IMR-90 (cell line): Measurements from ENCODE around the gene CHRM4. TPM values are rescaled to one million over a fixed set of nuclear protein-coding genes. Genes with fewer than 3 reads are reported as not detected.
A peak's percentile ranks its signal among the peaks of the same experiment; 100 is the strongest.

Experiments used
- ATAC-seq: fragments of 200-7000 bp; cut with Tn5 transposase; 2 replicates; pipeline ENCODE4 v1.9.1; 2020; ENCODE audit warnings: low read depth, mild to moderate bottlenecking, moderate library complexity
- BruUV-seq: library from RNA; stranded (reverse); fragments of 400-500 nt; replicated peaks from 2 replicates; lab custom pipeline; 2021; lab: Mats Ljungman, UMichigan
- CTCF ChIA-PET: fragments of 300-600 bp; formaldehyde crosslinking; extraction: SDS; loops from one replicate; lab custom pipeline; 2021; ENCODE audit warnings: antibody characterized with exemption; lab: Yijun Ruan, JAX
- POLR2A ChIA-PET: fragments of 300-600 bp; sonication (Branson Sonifier 250); formaldehyde crosslinking; loops from one replicate; lab custom pipeline; 2022; ENCODE audit warnings: antibody characterized with exemption; ENCODE audit not compliant: unreplicated experiment; lab: Charles Lee
- DNase-seq: peaks from one replicate; pipeline ENCODE4 v3.0.0; 2013
- H2AFZ ChIP-seq: replicated peaks from 2 replicates; pipeline ENCODE3; 2013; ENCODE audit warnings: low read length, mild to moderate bottlenecking; ENCODE audit not compliant: poor library complexity
- H2AK5ac ChIP-seq: 2 replicates; pipeline ENCODE4 v1.6.1; 2013; ENCODE audit warnings: low read depth, low read length, inconsistent platforms
- H2AK9ac ChIP-seq: replicated peaks from 2 replicates; pipeline ENCODE3; 2013; ENCODE audit warnings: mild to moderate bottlenecking, low read depth, low read length, moderate library complexity; ENCODE audit not compliant: poor library complexity
- H2BK120ac ChIP-seq: 2 replicates; pipeline ENCODE4 v1.6.1; 2013; ENCODE audit warnings: low read depth, low read length, inconsistent platforms
- H2BK15ac ChIP-seq: 3 replicates; pipeline ENCODE4 v1.6.1; 2013; ENCODE audit warnings: low read depth, low read length, inconsistent platforms
- H2BK20ac ChIP-seq: 2 replicates; pipeline ENCODE4 v1.6.1; 2013; ENCODE audit warnings: low read depth, mild to moderate bottlenecking, inconsistent platforms, low read length, moderate library complexity
- H2BK5ac ChIP-seq: 2 replicates; pipeline ENCODE4 v1.6.1; 2013; ENCODE audit warnings: mild to moderate bottlenecking, low read depth, low read length, inconsistent platforms; ENCODE audit not compliant: poor library complexity, severe bottlenecking
- H3K14ac ChIP-seq: replicated peaks from 2 replicates; pipeline ENCODE4 v1.6.1; 2013; ENCODE audit warnings: low read depth, low read length, inconsistent platforms
- H3K18ac ChIP-seq: 2 replicates; pipeline ENCODE4 v1.6.1; 2013; ENCODE audit warnings: low read depth, low read length, control low read depth
- H3K23ac ChIP-seq: 2 replicates; pipeline ENCODE4 v1.6.1; 2013; ENCODE audit warnings: low read depth, low read length, inconsistent platforms
- H3K27ac ChIP-seq: 2 replicates; pipeline ENCODE4 v1.5.1; 2013; ENCODE audit warnings: mild to moderate bottlenecking, control low read depth, low read length; ENCODE audit not compliant: insufficient read depth
- H3K27me3 ChIP-seq: 2 replicates; pipeline ENCODE4 v1.6.1; 2013; ENCODE audit warnings: low read length; ENCODE audit not compliant: control insufficient read depth, insufficient read depth
- H3K36me3 ChIP-seq: 2 replicates; pipeline ENCODE4 v1.6.1; 2013; ENCODE audit warnings: low read length, mixed read lengths; ENCODE audit not compliant: control insufficient read depth, insufficient read depth
- H3K4ac ChIP-seq: 2 replicates; pipeline ENCODE4 v1.6.1; 2013; ENCODE audit warnings: low read depth, low read length, inconsistent platforms
- H3K4me1 ChIP-seq: 2 replicates; pipeline ENCODE4 v1.6.1; 2013; ENCODE audit warnings: low read length, mixed read lengths; ENCODE audit not compliant: control insufficient read depth, insufficient read depth
- H3K4me2 ChIP-seq: 2 replicates; pipeline ENCODE4 v1.6.1; 2013; ENCODE audit warnings: low read depth, mild to moderate bottlenecking, control low read depth, low read length, moderate library complexity
- H3K4me3 ChIP-seq: 2 replicates; pipeline ENCODE4 v1.5.1; 2013; ENCODE audit warnings: low read depth, mild to moderate bottlenecking, control low read depth, low read length, moderate library complexity; ENCODE audit not compliant: insufficient read depth
- H3K56ac ChIP-seq: 2 replicates; pipeline ENCODE4 v1.6.1; 2013; ENCODE audit warnings: low read length, inconsistent platforms; ENCODE audit not compliant: insufficient read depth; ENCODE audit errors: extremely low read depth
- H3K79me1 ChIP-seq, 2 experiments: 2 replicates each; pipeline ENCODE4 v1.6.1; 2013; ENCODE audit warnings: low read length in 2 of 2, inconsistent platforms in 1 of 2, low read depth in 1 of 2
- H3K9ac ChIP-seq: 2 replicates; pipeline ENCODE4 v1.6.1; 2013; ENCODE audit warnings: low read depth, low read length, control low read depth
- H3K9me1 ChIP-seq: 2 replicates; pipeline ENCODE4 v1.6.1; 2013; ENCODE audit warnings: low read length, inconsistent platforms; ENCODE audit not compliant: insufficient read depth
- H3K9me3 ChIP-seq: 2 replicates; pipeline ENCODE4 v1.6.1; 2013; ENCODE audit warnings: low read length; ENCODE audit not compliant: control insufficient read depth, insufficient read depth
- H4K20me1 ChIP-seq: 2 replicates; pipeline ENCODE4 v1.6.1; 2013; ENCODE audit warnings: low read length, inconsistent platforms; ENCODE audit not compliant: insufficient read depth
- H4K5ac ChIP-seq: 2 replicates; pipeline ENCODE4 v1.6.1; 2013; ENCODE audit warnings: mild to moderate bottlenecking, low read depth, low read length, control low read depth
- H4K8ac ChIP-seq, 2 experiments: 2 replicates each; pipeline ENCODE4 v1.6.1; 2013; ENCODE audit warnings: low read depth in 2 of 2, low read length in 2 of 2, control low read depth in 1 of 2, inconsistent platforms in 1 of 2
- H4K91ac ChIP-seq: 2 replicates; pipeline ENCODE4 v1.6.1; 2013; ENCODE audit warnings: low read depth, low read length, inconsistent platforms; ENCODE audit not compliant: insufficient read depth
- BHLHE40 ChIP-seq: fragments of 150-350 bp; IDR thresholded peaks from 2 replicates; pipeline ENCODE4 v1.6.1; 2016; ENCODE audit warnings: mild to moderate bottlenecking, low read depth, low read length
- CHD1 ChIP-seq: IDR thresholded peaks from 2 replicates; pipeline ENCODE4 v1.6.1; 2012; ENCODE audit warnings: low read depth, low read length, improper control_type of control experiment
- CTCF ChIP-seq: conservative IDR thresholded peaks from 2 replicates; pipeline ENCODE4 v1.5.1; 2012; ENCODE audit warnings: mild to moderate bottlenecking, low read depth, low read length, improper control_type of control experiment
- ELK1 ChIP-seq: fragments of 150-350 bp; IDR thresholded peaks from 2 replicates; pipeline ENCODE4 v1.6.1; 2016; ENCODE audit warnings: low read depth, mild to moderate bottlenecking, low read length, moderate library complexity, borderline replicate concordance
- FOS ChIP-seq: fragments of 150-350 bp; IDR thresholded peaks from 2 replicates; pipeline ENCODE4 v1.6.1; 2016; ENCODE audit warnings: low read depth, low read length
- MAZ ChIP-seq: IDR thresholded peaks from 2 replicates; pipeline ENCODE4 v1.6.1; 2012; ENCODE audit warnings: low read depth, mild to moderate bottlenecking, low read length, improper control_type of control experiment, moderate library complexity, borderline replicate concordance
- MXI1 ChIP-seq: IDR thresholded peaks from 2 replicates; pipeline ENCODE4 v1.6.1; 2012; ENCODE audit warnings: low read depth, mild to moderate bottlenecking, low read length, moderate library complexity, borderline replicate concordance
- RAD21 ChIP-seq: IDR thresholded peaks from 2 replicates; pipeline ENCODE4 v1.6.1; 2012; ENCODE audit warnings: low read length, improper control_type of control experiment
- RCOR1 ChIP-seq: IDR thresholded peaks from 2 replicates; pipeline ENCODE4 v1.6.1; 2012; ENCODE audit warnings: mild to moderate bottlenecking, low read length, improper control_type of control experiment; ENCODE audit not compliant: insufficient replicate concordance
- RFX5 ChIP-seq: IDR thresholded peaks from 2 replicates; pipeline ENCODE4 v1.8.0; 2012; ENCODE audit warnings: low read depth, mild to moderate bottlenecking, low read length, moderate library complexity
- SMC3 ChIP-seq: fragments of 150-350 bp; IDR thresholded peaks from 2 replicates; pipeline ENCODE4 v1.6.1; 2016; ENCODE audit warnings: low read depth, mild to moderate bottlenecking, antibody characterized with exemption, low read length, moderate library complexity
- WGBS, 2 experiments: methylation state at CpG; one replicate each; pipeline versions ENCODE4 v1.1.5 to v1.1.7; 2013; ENCODE audit warnings: missing lambda C conversion rate in 2 of 2; ENCODE audit not compliant: insufficient read length in 1 of 2; ENCODE audit errors: extremely low coverage in 2 of 2; 5-methylcytosine and 5-hydroxymethylcytosine counted together
- dilution Hi-C: fragments of 300-500 bp; cut with HindIII; formaldehyde crosslinking; loops from one replicate; pipeline ENCODE4 v1.14.3; 2018; ENCODE audit warnings: low sequenced_read_pairs; ENCODE audit not compliant: unreplicated experiment
- in situ Hi-C: fragments of 300-500 bp; cut with MboI; formaldehyde crosslinking; loops from 3 replicates; pipeline ENCODE4 v1.14.3; 2019; ENCODE audit warnings: low sequenced_read_pairs, inconsistent platforms, mixed read lengths
- intact Hi-C: fragments of 100-400 bp; cut with micrococcal nuclease; formaldehyde crosslinking; loops from 2 replicates; pipeline ENCODE4 v1.10.0; 2022
- polyA plus RNA-seq, 3 experiments: library from polyadenylated mRNA; depleted of rRNA; stranded (reverse); fragments of >200 nt; gene quantifications; 2 replicates each; pipeline ENCODE4 v1.2.3, GENCODE V29; 2012; ENCODE audit warnings: low replicate concordance in 1 of 3
- total RNA-seq: library from RNA; depleted of rRNA; stranded (reverse); fragments of >200 nt; gene quantifications from 2 replicates; pipeline ENCODE4 v1.2.3, GENCODE V29; 2012

The CHRM4 gene
- total and polyA plus RNA-seq, 2 of the 4 experiments (the other 2 are of a cell fraction) = 0.09 to 0.18 TPM

GRCh38 chr11:46392421-46393230 lies 1.1 kb upstream of the CHRM4 start:
- H2BK20ac ChIP-seq = no peak overlapping the region
- TF ChIP-seq RFX5 (no peak), CTCF (no peak), CHD1 (no peak), RAD21 (0 out of 2 replicates have a peak, but pooled peaks have one; percentile 11), ELK1 (no peak), MAZ (peak; percentile 42; the same call in 1 of the 2 replicates), RCOR1 (peak; percentile 93), MXI1 (peak; percentile 99), SMC3 (no peak), BHLHE40 (peak; percentile 64; the same call in 1 of the 2 replicates), FOS (no peak)
- no peak overlapping the region for H3K56ac ChIP-seq
- no peak overlapping the region for H4K5ac ChIP-seq
- H3K18ac ChIP-seq = no peak overlapping the region
- DNase-seq = peak; percentile 72
- H3K9ac ChIP-seq = no peak overlapping the region
- ChIA-PET CTCF (interaction anchor here (0.5 to 1.5 kb wide), 9 partner anchors 9 to 168 kb away, joined by 3 to 7 read pairs (median 4); no protein-coding TSS in a partner anchor), POLR2A (interaction anchor here (0.6 to 0.7 kb wide), 2 partner anchors 31 to 169 kb away, joined by 3 to 5 read pairs; no protein-coding TSS in a partner anchor)
- H4K8ac ChIP-seq = no peak overlapping the region
- H2BK120ac ChIP-seq = no peak overlapping the region
- H3K4me3 ChIP-seq = peak overlapping the region; percentile 48
- peaks cover 12% of the 10 kb centered on the region for H3K36me3 ChIP-seq
- peak overlapping the region; percentile 80 for H3K4me2 ChIP-seq
- peaks cover 24% of the 10 kb centered on the region for H4K20me1 ChIP-seq
- no peaks in the 10 kb centered on the region for H3K9me3 ChIP-seq
- H4K91ac ChIP-seq = no peak overlapping the region
- WGBS, 2 experiments = 1% methylated on average over 35 of the region's 71 CpGs; no CpG with 5 or more reads in 1 of the 2 experiments
- H3K4ac ChIP-seq = no peak overlapping the region
- no TSS peak for BruUV-seq
- no peak overlapping the region for H2BK5ac ChIP-seq
- H3K9me1 ChIP-seq = peaks cover 5% of the 10 kb centered on the region; the same call in 1 of the 2 replicates
- peaks cover 33% of the 10 kb centered on the region for H3K27me3 ChIP-seq
- peak; percentile 82 for ATAC-seq
- H2AK9ac ChIP-seq = peak overlapping the region; percentile 58
- H3K23ac ChIP-seq = no peak overlapping the region; the same call in 1 of the 2 replicates
- H2AK5ac ChIP-seq = no peak overlapping the region
- in situ Hi-C loops (no loop called here), intact Hi-C loops (no loop called here), dilution Hi-C loops (no loop called here)
- H3K79me1 ChIP-seq = no peaks in the 10 kb centered on the region
- H3K14ac ChIP-seq = no peak overlapping the region
- H3K4me1 ChIP-seq = peaks cover 8% of the 10 kb centered on the region; the same call in 1 of the 2 replicates
- H3K27ac ChIP-seq = no peak overlapping the region
- peak overlapping the region; percentile 84 for H2AFZ ChIP-seq
- no peak overlapping the region for H2BK15ac ChIP-seq
